Bronchial epithelial cell (primary cell): ENCODE results near the gene DDX60. TPM values are rescaled to one million over a fixed set of nuclear protein-coding genes. Genes with fewer than 3 reads are reported as not detected.

Experiments
- DNase-seq: peaks from one replicate; pipeline ENCODE4 v3.0.0-alpha.2; 2010; ENCODE audit warnings: low read depth
- FAIRE-seq: peaks from 2 replicates; lab custom pipeline; 2011; peaks lifted over from hg19 to GRCh38; lab: Jason Lieb, UNC
- H3K27me3 ChIP-seq: 2 replicates; pipeline ENCODE4 v1.5.1; 2011; ENCODE audit warnings: low read length; ENCODE audit not compliant: control insufficient read depth, insufficient read depth
- H3K36me3 ChIP-seq: 2 replicates; pipeline ENCODE4 v1.5.1; 2011; ENCODE audit warnings: low read length; ENCODE audit not compliant: control insufficient read depth, insufficient read depth
- H3K4me3 ChIP-seq: 2 replicates; pipeline ENCODE4 v1.5.1; 2011; ENCODE audit warnings: mild to moderate bottlenecking, low read depth, low read length, control low read depth
- CTCF ChIP-seq: IDR thresholded peaks from 2 replicates; pipeline ENCODE4 v1.5.1; 2011; ENCODE audit warnings: mild to moderate bottlenecking, moderate library complexity, low read length, control low read depth, inconsistent platforms; ENCODE audit not compliant: insufficient read depth, severe bottlenecking
- total RNA-seq: library from RNA; depleted of rRNA; stranded (reverse); fragments of >200 nt; gene quantifications from 2 replicates; pipeline ENCODE4 v1.2.1, GENCODE V29; 2014

Gene DDX60
- total RNA-seq, 1 donor from 2014 or later: 2.9 TPM

GRCh38 chr4:168325591-168325990 lies 7.0 kb upstream of the DDX60 start:
- FAIRE-seq: no peak
- DNase-seq: no peak
- Histone ChIP-seq H3K36me3 (no peaks in the 10 kb centered on the region), H3K4me3 (no peak overlapping the region), H3K27me3 (no peaks in the 10 kb centered on the region)
- TF ChIP-seq CTCF: no peak

GRCh38 chr4:168321006-168321405 lies 2.5 kb upstream of the DDX60 start:
- Histone ChIP-seq H3K27me3 (no peaks in the 10 kb centered on the region), H3K36me3 (no peaks in the 10 kb centered on the region), H3K4me3 (no peak overlapping the region)
- DNase-seq (no peak), FAIRE-seq (no peak)
- TF ChIP-seq CTCF: no peak

GRCh38 chr4:168319486-168320019 lies 1.0 kb upstream of the DDX60 start:
- DNase-seq: peak; percentile 42
- H3K36me3 ChIP-seq: no peaks in the 10 kb centered on the region
- no peak overlapping the region for H3K4me3 ChIP-seq
- TF ChIP-seq CTCF: no peak
- no peaks in the 10 kb centered on the region for H3K27me3 ChIP-seq
- FAIRE-seq: no peak

- no peak for FAIRE-seq
- Histone ChIP-seq H3K27me3 (no peaks in the 10 kb centered on the region), H3K4me3 (no peak overlapping the region), H3K36me3 (no peaks in the 10 kb centered on the region)
- no peak for DNase-seq
- no peak for TF ChIP-seq CTCF
Observed at GRCh38 chr4:168317621-168318020, 931 bp downstream of the DDX60 start.

- Histone ChIP-seq H3K27me3 (no peaks in the 10 kb centered on the region), H3K36me3 (no peaks in the 10 kb centered on the region), H3K4me3 (no peak overlapping the region)
- FAIRE-seq (no peak), DNase-seq (no peak)
- no peak for TF ChIP-seq CTCF
Observed at GRCh38 chr4:168309781-168310180, 8.8 kb downstream of the DDX60 start.

GRCh38 chr4:168308912-168309311 lies 9.6 kb downstream of the DDX60 start:
- no peak for FAIRE-seq
- no peak for DNase-seq
- no peak overlapping the region for H3K4me3 ChIP-seq
- no peaks in the 10 kb centered on the region for H3K36me3 ChIP-seq
- H3K27me3 ChIP-seq: no peaks in the 10 kb centered on the region
- no peak for TF ChIP-seq CTCF
